Measurements from ENCODE around the gene ASCC1. TPM values are rescaled to one million over a fixed set of nuclear protein-coding genes. Genes with fewer than 3 reads are reported as not detected.

ASCC1 gene
- total and polyA plus RNA-seq, 2 of the 13 experiments (the other 11 are each of a cell fraction or from before 2014, with no cell fraction given) = 21.6 to 30.1 TPM

DNA sequence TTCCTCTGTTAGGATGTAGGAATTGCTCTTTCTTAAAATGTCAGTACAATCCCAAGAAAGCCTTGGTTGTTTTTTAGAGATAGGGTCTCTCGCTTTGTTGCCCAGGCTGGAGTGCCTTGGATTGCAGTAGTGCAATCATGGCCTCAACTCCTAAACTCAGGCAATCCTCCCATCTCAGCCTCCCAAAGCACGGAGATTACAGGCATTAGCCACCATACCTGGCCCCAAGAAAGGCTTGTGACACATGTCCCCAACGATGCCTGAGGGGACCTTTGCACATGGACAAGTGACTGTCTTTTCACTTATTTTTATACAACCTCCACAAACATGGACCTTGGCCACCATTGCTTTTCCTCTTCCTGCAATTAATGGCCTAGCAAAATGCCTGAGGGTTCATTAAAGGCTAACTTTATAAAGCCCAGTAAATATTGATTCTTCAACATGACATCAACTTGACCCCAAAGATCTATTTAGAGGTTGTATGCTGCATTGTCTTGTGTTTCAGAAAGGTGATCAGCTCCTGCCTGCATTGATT, 117.7 kb downstream of the ASCC1 start (continued):
- no peak for TF ChIP-seq KLF6 (CRISPR knock-in tag; IDR thresholded peaks at IDR 0.05)
- TF ChIP-seq TP53 (CRISPR knock-in tag; conservative IDR thresholded peaks at IDR 0.05) = no peak
- no peak for TF ChIP-seq LCORL (IDR thresholded peaks at IDR 0.05)
- TF ChIP-seq LCORL (CRISPR knock-in tag; IDR thresholded peaks at IDR 0.05) = peak; percentile 72
- no peak for TF ChIP-seq MYPOP (CRISPR knock-in tag; IDR thresholded peaks at IDR 0.05)
- no peak for TF ChIP-seq ZNF317 (CRISPR knock-in tag; IDR thresholded peaks at IDR 0.05)
- no peak for TF ChIP-seq ZNF224 (CRISPR knock-in tag; IDR thresholded peaks at IDR 0.05)
- TF ChIP-seq ZNF605 (CRISPR knock-in tag; IDR thresholded peaks at IDR 0.05) = no peak; the same call in none of the 2 replicates
- no peak for TF ChIP-seq ZNF564 (CRISPR knock-in tag; IDR thresholded peaks at IDR 0.05)
- TF ChIP-seq ZNF557 (CRISPR knock-in tag; IDR thresholded peaks at IDR 0.05) = no peak
- no peak for TF ChIP-seq NBN (conservative IDR thresholded peaks at IDR 0.05)
- no peak for TF ChIP-seq ZNF841 (CRISPR knock-in tag; IDR thresholded peaks at IDR 0.05; ENCODE audit: borderline replicate concordance)
- TF ChIP-seq, protein P1, sequence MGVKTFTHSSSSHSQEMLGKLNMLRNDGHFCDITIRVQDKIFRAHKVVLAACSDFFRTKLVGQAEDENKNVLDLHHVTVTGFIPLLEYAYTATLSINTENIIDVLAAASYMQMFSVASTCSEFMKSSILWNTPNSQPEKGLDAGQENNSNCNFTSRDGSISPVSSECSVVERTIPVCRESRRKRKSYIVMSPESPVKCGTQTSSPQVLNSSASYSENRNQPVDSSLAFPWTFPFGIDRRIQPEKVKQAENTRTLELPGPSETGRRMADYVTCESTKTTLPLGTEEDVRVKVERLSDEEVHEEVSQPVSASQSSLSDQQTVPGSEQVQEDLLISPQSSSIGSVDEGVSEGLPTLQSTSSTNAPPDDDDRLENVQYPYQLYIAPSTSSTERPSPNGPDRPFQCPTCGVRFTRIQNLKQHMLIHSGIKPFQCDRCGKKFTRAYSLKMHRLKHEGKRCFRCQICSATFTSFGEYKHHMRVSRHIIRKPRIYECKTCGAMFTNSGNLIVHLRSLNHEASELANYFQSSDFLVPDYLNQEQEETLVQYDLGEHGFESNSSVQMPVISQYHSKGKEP (CRISPR knock-in tag; IDR thresholded peaks at IDR 0.05) = no peak
- no peak for TF ChIP-seq NFYC (CRISPR knock-in tag; IDR thresholded peaks at IDR 0.05)
- peak in 1 of 2 experiments; percentile 56; a peak in 2 of 4 replicates for TF ChIP-seq KLF16 (CRISPR knock-in tag; IDR thresholded peaks at IDR 0.05)
- TF ChIP-seq, protein P2, sequence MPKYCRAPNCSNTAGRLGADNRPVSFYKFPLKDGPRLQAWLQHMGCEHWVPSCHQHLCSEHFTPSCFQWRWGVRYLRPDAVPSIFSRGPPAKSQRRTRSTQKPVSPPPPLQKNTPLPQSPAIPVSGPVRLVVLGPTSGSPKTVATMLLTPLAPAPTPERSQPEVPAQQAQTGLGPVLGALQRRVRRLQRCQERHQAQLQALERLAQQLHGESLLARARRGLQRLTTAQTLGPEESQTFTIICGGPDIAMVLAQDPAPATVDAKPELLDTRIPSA (CRISPR knock-in tag; IDR thresholded peaks at IDR 0.05; ENCODE audit: borderline replicate concordance) = no peak
- peak; percentile 31; the same call in 1 of the 2 replicates for TF ChIP-seq NFKBIZ (CRISPR knock-in tag; IDR thresholded peaks at IDR 0.05)
- TF ChIP-seq, protein P3, sequence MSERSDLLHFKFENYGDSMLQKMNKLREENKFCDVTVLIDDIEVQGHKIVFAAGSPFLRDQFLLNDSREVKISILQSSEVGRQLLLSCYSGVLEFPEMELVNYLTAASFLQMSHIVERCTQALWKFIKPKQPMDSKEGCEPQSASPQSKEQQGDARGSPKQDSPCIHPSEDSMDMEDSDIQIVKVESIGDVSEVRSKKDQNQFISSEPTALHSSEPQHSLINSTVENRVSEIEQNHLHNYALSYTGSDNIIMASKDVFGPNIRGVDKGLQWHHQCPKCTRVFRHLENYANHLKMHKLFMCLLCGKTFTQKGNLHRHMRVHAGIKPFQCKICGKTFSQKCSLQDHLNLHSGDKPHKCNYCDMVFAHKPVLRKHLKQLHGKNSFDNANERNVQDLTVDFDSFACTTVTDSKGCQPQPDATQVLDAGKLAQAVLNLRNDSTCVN (CRISPR knock-in tag; IDR thresholded peaks at IDR 0.05; ENCODE audit: borderline replicate concordance) = no peak
- TF ChIP-seq ZNF367 (CRISPR knock-in tag; IDR thresholded peaks at IDR 0.05; ENCODE audit: borderline replicate concordance) = no peak
- TF ChIP-seq ZNF414 (CRISPR knock-in tag; IDR thresholded peaks at IDR 0.05) = peak; percentile 64; the same call in 1 of the 2 replicates
- TF ChIP-seq ZNF768 (CRISPR knock-in tag; IDR thresholded peaks at IDR 0.05) = no peak
- TF ChIP-seq STAG1 (CRISPR knock-in tag; IDR thresholded peaks at IDR 0.05) = no peak
- TF ChIP-seq ZNF292 (CRISPR knock-in tag; IDR thresholded peaks at IDR 0.05; ENCODE audit: borderline replicate concordance, low read depth) = no peak
- TF ChIP-seq U2AF1 (optimal IDR thresholded peaks at IDR 0.05; ENCODE audit: low read depth, low read length) = no peak
- TF ChIP-seq FOXP1 (IDR thresholded peaks at IDR 0.05) = 0 out of 2 replicates have a peak, but pooled peaks have one; percentile 35
- peak; percentile 93 for TF ChIP-seq FOXP1 (CRISPR knock-in tag; IDR thresholded peaks at IDR 0.05)
- no peak for TF ChIP-seq SMYD3 (CRISPR knock-in tag; IDR thresholded peaks at IDR 0.05)
- no peak for TF ChIP-seq SMAD1 (CRISPR knock-in tag; IDR thresholded peaks at IDR 0.05; ENCODE audit: borderline replicate concordance, low read depth)
- TF ChIP-seq ZNF547 (CRISPR knock-in tag; IDR thresholded peaks at IDR 0.05) = no peak
- no peak for TF ChIP-seq MEIS2 (CRISPR knock-in tag; IDR thresholded peaks at IDR 0.05)

All from HepG2 (cell line).